Measurements from ENCODE around the gene MAPK8IP2.

- no peak for TF ChIP-seq CTCF (IDR thresholded peaks at IDR 0.05)
- no peak for TF ChIP-seq POLR2A (IDR thresholded peaks at IDR 0.05)
- TF ChIP-seq EP300 (IDR thresholded peaks at IDR 0.05), result no peak
Measured at GRCh38 chr22:50607659-50608020, 7.0 kb downstream of the MAPK8IP2 start.
